Sigmoid colon (tissue), 4 donors: ENCODE results near the gene ZFAND3.

Experiments
- CTCF ChIP-seq, 4 experiments: fragments of 450-650 bp in 3 of 4; fragments of 200-600 bp in 1 of 4; IDR thresholded peaks; one replicate each; pipeline ENCODE4 v1.5.1; 2016 to 2019; ENCODE audit warnings: antibody characterized with exemption in 4 of 4, mild to moderate bottlenecking in 3 of 4, moderate library complexity in 2 of 4
- POLR2A ChIP-seq, 2 donors: fragments of 450-650 bp; IDR thresholded peaks; one replicate each; pipeline ENCODE4 v1.6.1; 2016; ENCODE audit warnings: antibody characterized with exemption in 2 of 2, mild to moderate bottlenecking in 2 of 2, moderate library complexity in 2 of 2
- POLR2AphosphoS5 ChIP-seq, 4 donors: sonication (generic); formaldehyde crosslinking; IDR thresholded peaks; one replicate each; pipeline ENCODE4 v1.6.1; 2017; ENCODE audit warnings: antibody characterized with exemption in 4 of 4

GRCh38 chr6:37985355-37985754 lies 165.8 kb downstream of the ZFAND3 start:
- TF ChIP-seq CTCF (IDR thresholded peaks at IDR 0.05) (no peak), POLR2A (IDR thresholded peaks at IDR 0.05) (no peak), POLR2AphosphoS5 (IDR thresholded peaks at IDR 0.05) (no peak)
